Left lobe of liver (tissue), 2 donors: ENCODE data around the gene HIF1A. TPM values are rescaled to one million over a fixed set of nuclear protein-coding genes. Genes with fewer than 3 reads are reported as not detected.

Experiments
- ATAC-seq: fragments of 200-7000 bp; cut with Tn5 transposase; one replicate; pipeline ENCODE4 v1.9.1; 2020; ENCODE audit warnings: mild to moderate bottlenecking, moderate library complexity
- DNase-seq: peaks from one replicate; pipeline ENCODE4 v3.0.0-alpha.2; 2020; ENCODE audit warnings: low spot score
- total RNA-seq: library from RNA; stranded (reverse); gene quantifications from one replicate; pipeline ENCODE4 v1.2.1, GENCODE V29; 2021
- donor health status: DM: no; HTN: no; CAD: no; lungs with moderate emphysema.
- donor health status: DM: no; HTN: yes; CAD: no.

The HIF1A gene
- total RNA-seq, 1 donor from 2014 or later = 27.9 TPM

GRCh38 chr14:61672796-61673195 is 22.5 kb upstream of the HIF1A start:
- no peak for ATAC-seq
- no peak for DNase-seq

GRCh38 chr14:61673305-61673704 is 22.0 kb upstream of the HIF1A start:
- ATAC-seq (no peak), DNase-seq (no peak)

GRCh38 chr14:61675291-61675690 is 20.0 kb upstream of the HIF1A start:
- DNase-seq = no peak
- no peak for ATAC-seq

GRCh38 chr14:61677479-61677878 is 17.8 kb upstream of the HIF1A start:
- DNase-seq (no peak), ATAC-seq (no peak)

- ATAC-seq = no peak
- DNase-seq = no peak
Observed at GRCh38 chr14:61678975-61679374, 16.3 kb upstream of the HIF1A start.

- ATAC-seq = no peak
- no peak for DNase-seq
Observed at GRCh38 chr14:61681413-61681812, 13.9 kb upstream of the HIF1A start.

GRCh38 chr14:61683108-61683507 is 12.2 kb upstream of the HIF1A start:
- ATAC-seq (no peak), DNase-seq (no peak)

GRCh38 chr14:61690039-61690438 is 5.3 kb upstream of the HIF1A start:
- DNase-seq (no peak), ATAC-seq (no peak)

- DNase-seq (no peak), ATAC-seq (no peak)
Observed at GRCh38 chr14:61690982-61691381, 4.3 kb upstream of the HIF1A start.

GRCh38 chr14:61691495-61691894 is 3.8 kb upstream of the HIF1A start:
- ATAC-seq = no peak
- no peak for DNase-seq

- DNase-seq = no peak
- no peak for ATAC-seq
Observed at GRCh38 chr14:61694039-61694438, 1.3 kb upstream of the HIF1A start.

- DNase-seq (peak; percentile 67), ATAC-seq (peak; percentile 55)
Observed at GRCh38 chr14:61695695-61696527, 598 bp downstream of the HIF1A start.

GRCh38 chr14:61696753-61697318 is 1.5 kb downstream of the HIF1A start:
- ATAC-seq = no peak
- DNase-seq = no peak

GRCh38 chr14:61698206-61698980 is 3.1 kb downstream of the HIF1A start:
- ATAC-seq (no peak), DNase-seq (no peak)

GRCh38 chr14:61699027-61699426 is 3.7 kb downstream of the HIF1A start:
- DNase-seq (no peak), ATAC-seq (no peak)

GRCh38 chr14:61700104-61700886 is 5.0 kb downstream of the HIF1A start:
- no peak for DNase-seq
- no peak for ATAC-seq

- DNase-seq = no peak
- ATAC-seq = no peak
Observed at GRCh38 chr14:61701946-61702345, 6.6 kb downstream of the HIF1A start.

GRCh38 chr14:61703342-61704129 is 8.2 kb downstream of the HIF1A start:
- no peak for DNase-seq
- ATAC-seq = no peak

- ATAC-seq (no peak), DNase-seq (no peak)
Observed at GRCh38 chr14:61704554-61704953, 9.2 kb downstream of the HIF1A start.

GRCh38 chr14:61705017-61705416 is 9.7 kb downstream of the HIF1A start:
- DNase-seq (no peak), ATAC-seq (no peak)
